Tibial nerve (tissue), 4 donors: ENCODE results near the gene CAMK2B. TPM values are rescaled to one million over a fixed set of nuclear protein-coding genes. Genes with fewer than 3 reads are reported as not detected.

ENCODE experiments used
- DNase-seq, 2 donors: peaks; one replicate each; pipeline ENCODE4 v3.0.0-alpha.2; 2019; ENCODE audit warnings: low spot score in 2 of 2
- H3K27ac ChIP-seq, 4 donors: fragments of 200-600 bp; sonication (generic) in 3 of 4; one replicate each; pipeline ENCODE4 v1.5.1; 2017 to 2019; ENCODE audit warnings: mild to moderate bottlenecking in 1 of 4
- H3K27me3 ChIP-seq, 2 donors: fragments of 200-600 bp; sonication (generic) in 1 of 2; one replicate each; pipeline versions ENCODE4 v1.5.1 to v1.6.0; 2017 to 2019
- H3K36me3 ChIP-seq, 3 donors: fragments of 200-600 bp; sonication (generic); one replicate each; pipeline ENCODE4 v1.5.1; 2018 to 2019
- H3K4me1 ChIP-seq, 4 donors: fragments of 200-600 bp; sonication (generic) in 3 of 4; one replicate each; pipeline ENCODE4 v1.5.1; 2017 to 2019
- H3K4me3 ChIP-seq, 4 donors: fragments of 200-600 bp; sonication (generic) in 3 of 4; one replicate each; pipeline ENCODE4 v1.5.1; 2017 to 2019; ENCODE audit warnings: mild to moderate bottlenecking in 1 of 4, moderate library complexity in 1 of 4
- H3K9me3 ChIP-seq, 4 donors: fragments of 200-600 bp; sonication (generic) in 3 of 4; one replicate each; pipeline ENCODE4 v1.5.1; 2017 to 2019
- EP300 ChIP-seq, 2 donors: sonication (generic); formaldehyde crosslinking; IDR thresholded peaks; one replicate each; pipeline ENCODE4 v1.6.1; 2017; ENCODE audit warnings: antibody characterized with exemption in 2 of 2, mild to moderate bottlenecking in 1 of 2
- POLR2A ChIP-seq, 2 donors: fragments of 450-650 bp; IDR thresholded peaks; one replicate each; pipeline ENCODE4 v1.6.1; 2017; ENCODE audit warnings: antibody characterized with exemption in 2 of 2, mild to moderate bottlenecking in 2 of 2, moderate library complexity in 2 of 2
- WGBS, 2 donors: methylation state at CpG; one replicate each; pipeline ENCODE4 v1.1.5; 2018; 5-methylcytosine and 5-hydroxymethylcytosine counted together
- total RNA-seq, 4 donors: library from RNA; depleted of rRNA; stranded (reverse); fragments of >200 nt; gene quantifications; one replicate each; pipeline ENCODE4 v1.1.0, GENCODE V29; 2016
- TF ChIP-seq, protein P1 (sequence below), 5 experiments: fragments of 200-600 bp in 3 of 5; fragments of 450-650 bp in 2 of 5; sonication (generic) in 3 of 5; IDR thresholded peaks; one replicate each; pipeline ENCODE4 v1.5.1; 2016 to 2019; ENCODE audit warnings: antibody characterized with exemption in 5 of 5, mild to moderate bottlenecking in 3 of 5, moderate library complexity in 2 of 5

CAMK2B gene
- total RNA-seq, 4 donors from 2014 or later, result 9.0 to 14.7 (median 10.9) TPM

DNA sequence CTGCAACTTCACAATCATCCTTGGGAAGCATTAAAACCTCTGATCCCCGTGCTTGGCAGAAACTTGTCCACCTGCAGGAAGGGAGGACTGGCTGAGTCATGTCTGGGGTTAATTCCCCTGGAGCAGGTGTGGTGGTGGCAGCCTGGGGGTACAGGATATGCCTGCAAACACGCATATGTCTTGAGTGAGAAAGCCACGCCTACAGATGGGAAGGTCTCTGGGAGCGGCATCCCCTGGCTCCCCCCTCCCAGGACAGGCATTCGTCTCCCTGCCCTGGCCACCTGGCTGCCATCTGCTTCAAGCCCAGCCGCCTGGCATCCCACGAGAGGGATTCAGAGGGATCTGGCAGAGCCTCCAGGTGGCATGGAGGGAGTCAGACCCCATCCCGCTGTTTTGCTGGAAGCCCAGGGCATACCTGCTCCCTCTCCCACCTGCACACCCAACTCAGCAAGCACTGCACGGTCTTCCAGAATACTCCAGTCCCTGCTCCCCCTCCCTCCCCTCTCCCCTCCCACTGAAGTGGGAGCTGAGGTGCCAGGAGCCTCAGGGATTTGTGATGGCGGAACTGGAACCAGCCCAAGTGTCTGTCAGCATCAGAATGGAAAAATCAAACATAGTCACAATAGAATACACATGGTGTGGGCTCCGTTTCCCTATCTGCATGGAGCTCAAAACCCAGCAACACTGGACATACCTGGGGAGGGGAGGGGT is 61.0 kb downstream of the CAMK2B start:
- DNase-seq, result no peak
- WGBS, 2 donors, result 52 to 62% methylated on average over 5 to 9 of the region's 11 CpGs
- Histone ChIP-seq H3K4me1 (peaks cover 0 to 12% (median 8%) of the 10 kb centered on the region in 4 donors), H3K27me3 (peaks cover 0 to 2% of the 10 kb centered on the region in 2 donors), H3K36me3 (no peaks in the 10 kb centered on the region), H3K27ac (no peak overlapping the region), H3K4me3 (no peak overlapping the region), H3K9me3 (no peaks in the 10 kb centered on the region)
- TF ChIP-seq POLR2A (IDR thresholded peaks at IDR 0.05) (no peak), EP300 (IDR thresholded peaks at IDR 0.05) (no peak)
- TF ChIP-seq, protein P1, sequence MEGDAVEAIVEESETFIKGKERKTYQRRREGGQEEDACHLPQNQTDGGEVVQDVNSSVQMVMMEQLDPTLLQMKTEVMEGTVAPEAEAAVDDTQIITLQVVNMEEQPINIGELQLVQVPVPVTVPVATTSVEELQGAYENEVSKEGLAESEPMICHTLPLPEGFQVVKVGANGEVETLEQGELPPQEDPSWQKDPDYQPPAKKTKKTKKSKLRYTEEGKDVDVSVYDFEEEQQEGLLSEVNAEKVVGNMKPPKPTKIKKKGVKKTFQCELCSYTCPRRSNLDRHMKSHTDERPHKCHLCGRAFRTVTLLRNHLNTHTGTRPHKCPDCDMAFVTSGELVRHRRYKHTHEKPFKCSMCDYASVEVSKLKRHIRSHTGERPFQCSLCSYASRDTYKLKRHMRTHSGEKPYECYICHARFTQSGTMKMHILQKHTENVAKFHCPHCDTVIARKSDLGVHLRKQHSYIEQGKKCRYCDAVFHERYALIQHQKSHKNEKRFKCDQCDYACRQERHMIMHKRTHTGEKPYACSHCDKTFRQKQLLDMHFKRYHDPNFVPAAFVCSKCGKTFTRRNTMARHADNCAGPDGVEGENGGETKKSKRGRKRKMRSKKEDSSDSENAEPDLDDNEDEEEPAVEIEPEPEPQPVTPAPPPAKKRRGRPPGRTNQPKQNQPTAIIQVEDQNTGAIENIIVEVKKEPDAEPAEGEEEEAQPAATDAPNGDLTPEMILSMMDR (IDR thresholded peaks at IDR 0.05), result no peak

DNA sequence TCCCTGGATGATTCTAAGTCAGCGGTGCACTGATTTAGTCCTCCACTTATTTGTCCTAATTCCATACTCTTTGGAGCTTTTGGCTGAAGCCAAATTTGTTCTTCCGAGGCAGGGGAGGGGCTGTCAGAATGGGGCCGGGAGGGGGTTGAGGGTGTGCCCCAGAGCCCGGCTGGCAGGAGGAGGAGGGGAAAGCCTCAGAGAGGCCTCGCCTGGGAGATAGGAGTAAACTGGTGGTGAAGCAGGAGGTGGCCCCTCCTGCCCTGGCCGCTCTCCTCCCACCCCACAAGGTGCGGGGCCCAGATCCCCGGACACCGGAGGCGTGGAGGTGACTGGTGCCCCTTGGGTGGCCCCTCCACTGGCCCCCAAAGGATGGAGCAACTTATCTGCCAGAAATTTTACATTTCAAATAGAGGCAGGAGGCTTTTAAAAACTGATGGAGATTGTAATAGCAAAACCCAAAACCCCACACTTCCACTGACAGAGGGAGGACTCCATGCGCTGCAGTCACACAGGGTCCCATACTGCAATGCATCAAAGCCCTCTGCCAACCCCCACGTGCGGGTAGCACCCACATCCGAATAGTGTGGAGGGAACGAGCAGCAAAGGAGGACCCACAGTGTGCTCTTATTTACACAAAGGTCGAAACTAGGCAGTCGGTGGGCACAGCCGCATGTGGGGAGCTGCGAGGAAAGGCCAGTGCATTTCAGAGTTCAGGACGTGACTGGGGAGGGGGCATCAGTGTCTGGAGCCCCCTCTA is 61.9 kb downstream of the CAMK2B start:
- TF ChIP-seq, protein P1 (IDR thresholded peaks at IDR 0.05), result no peak
- TF ChIP-seq EP300 (IDR thresholded peaks at IDR 0.05) (no peak), POLR2A (IDR thresholded peaks at IDR 0.05) (no peak)
- Histone ChIP-seq H3K4me3 (no peak overlapping the region), H3K9me3 (no peaks in the 10 kb centered on the region), H3K27me3 (peaks cover 0 to 2% of the 10 kb centered on the region in 2 donors), H3K4me1 (peaks cover 0 to 20% (median 16%) of the 10 kb centered on the region in 4 donors), H3K27ac (no peak overlapping the region), H3K36me3 (no peaks in the 10 kb centered on the region)
- 69 to 73% methylated on average over 20 of the region's 20 CpGs for WGBS, 2 donors
- DNase-seq, result no peak

DNA sequence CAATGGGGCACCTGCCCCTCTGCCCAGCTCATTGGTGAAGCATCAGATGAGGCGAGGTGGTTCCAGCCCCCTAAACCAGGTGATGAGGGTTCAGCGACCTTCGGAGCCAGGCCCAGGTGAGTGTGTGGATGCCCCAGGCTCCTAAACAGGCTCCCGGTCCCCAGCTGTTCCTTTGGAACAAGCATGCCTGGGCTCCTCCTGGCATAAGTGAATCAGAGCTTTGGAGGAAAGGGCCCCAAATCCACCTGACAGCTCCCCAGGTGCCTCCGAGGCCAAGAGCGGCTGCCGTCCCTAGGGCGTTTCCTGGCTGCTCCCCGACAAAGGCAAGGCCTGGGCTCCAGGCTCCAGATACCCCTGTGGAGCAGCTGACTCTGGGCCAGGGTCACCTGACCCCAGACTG is 63.4 kb downstream of the CAMK2B start:
- no peak for DNase-seq
- WGBS, 2 donors, result 95 to 96% methylated on average over 4 to 6 of the region's 9 CpGs
- no peak overlapping the region for H3K27ac ChIP-seq
- TF ChIP-seq EP300 (IDR thresholded peaks at IDR 0.05) (no peak), POLR2A (IDR thresholded peaks at IDR 0.05) (no peak)
- TF ChIP-seq, protein P1 (IDR thresholded peaks at IDR 0.05), result no peak
- no peaks in the 10 kb centered on the region for H3K36me3 ChIP-seq
- no peak overlapping the region for H3K4me3 ChIP-seq
- no peaks in the 10 kb centered on the region for H3K9me3 ChIP-seq
- peaks cover 0 to 2% of the 10 kb centered on the region in 2 donors for H3K27me3 ChIP-seq
- H3K4me1 ChIP-seq, result peaks cover 0 to 35% (median 31%) of the 10 kb centered on the region in 4 donors

DNA sequence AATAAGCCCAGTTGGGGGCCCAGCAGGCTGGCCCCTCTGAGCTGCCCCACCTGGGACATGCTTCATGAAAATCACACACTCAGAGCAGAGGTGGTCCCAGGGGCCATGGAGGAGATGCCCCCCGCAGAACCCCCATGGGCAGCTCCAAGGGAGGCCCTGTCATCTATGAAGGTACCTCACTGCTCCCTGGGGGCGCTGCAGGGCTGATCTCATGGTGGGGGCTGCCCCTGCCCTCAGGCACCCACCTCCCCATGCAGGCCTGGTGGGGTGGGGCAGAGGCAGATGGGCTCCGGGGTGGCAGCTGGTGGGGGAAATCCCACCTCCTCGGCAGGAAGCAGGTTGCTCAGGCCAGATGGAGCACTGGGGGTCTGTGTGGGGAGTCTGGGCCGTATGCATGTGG is 64.2 kb downstream of the CAMK2B start:
- DNase-seq, result no peak
- H3K4me3 ChIP-seq, result no peak overlapping the region
- no peaks in the 10 kb centered on the region for H3K9me3 ChIP-seq
- no peak for TF ChIP-seq POLR2A (IDR thresholded peaks at IDR 0.05)
- TF ChIP-seq EP300 (IDR thresholded peaks at IDR 0.05), result no peak
- TF ChIP-seq, protein P1 (IDR thresholded peaks at IDR 0.05), result no peak
- H3K36me3 ChIP-seq, result no peaks in the 10 kb centered on the region
- peaks cover 0 to 2% of the 10 kb centered on the region in 2 donors for H3K27me3 ChIP-seq
- H3K27ac ChIP-seq, result peak overlapping the region in 1 of 4 donors; percentile 82
- WGBS, 2 donors, result 71 to 79% methylated on average over 3 to 5 of the region's 5 CpGs
- peaks cover 0 to 40% (median 34%) of the 10 kb centered on the region in 4 donors for H3K4me1 ChIP-seq
